B cell (primary cell): ENCODE data around the gene PSORS1C1. TPM values are rescaled to one million over a fixed set of nuclear protein-coding genes. Genes with fewer than 3 reads are reported as not detected.

Experiments
- ATAC-seq: fragments of 200-7000 bp; cut with Tn5 transposase; one replicate; pipeline ENCODE4 v1.10.0; 2021; ENCODE audit warnings: low read depth, mild to moderate bottlenecking, moderate number of reproducible peaks, moderate library complexity
- CTCF ChIA-PET: fragments of 350-600 bp; sonication (Branson Sonifier 250); formaldehyde crosslinking; loops from one replicate; lab custom pipeline; 2021; ENCODE audit warnings: antibody characterized with exemption, inconsistent platforms; lab: Charles Lee
- POLR2A ChIA-PET: fragments of 350-600 bp; sonication (Branson Sonifier 250); formaldehyde crosslinking; loops from one replicate; lab custom pipeline; 2021; ENCODE audit warnings: antibody characterized with exemption; lab: Charles Lee
- DNase-seq: peaks from one replicate; pipeline ENCODE4 v3.0.0; 2013
- H2AFZ ChIP-seq: 2 replicates; pipeline ENCODE4 v1.6.1; 2012; ENCODE audit warnings: mild to moderate bottlenecking, low read depth, low read length; ENCODE audit not compliant: insufficient read depth, poor library complexity, severe bottlenecking
- H3K27ac ChIP-seq, 2 donors: 1 replicate in 1 of 2; 2 replicates in 1 of 2; pipeline ENCODE4 v1.5.1; 2012 to 2013; ENCODE audit warnings: low read length in 2 of 2, mild to moderate bottlenecking in 2 of 2, moderate library complexity in 1 of 2
- H3K27me3 ChIP-seq, 4 experiments: fragments of 200-600 bp in 1 of 4; sonication (generic) in 1 of 4; replicated peaks in 1 of 4; 1 replicate in 2 of 4; 2 replicates in 2 of 4; pipeline versions ENCODE4 v1.6.1 to v1.7.0; 2013 to 2016; ENCODE audit warnings: low read length in 3 of 4, mild to moderate bottlenecking in 2 of 4, mixed read lengths in 1 of 4, moderate library complexity in 1 of 4; ENCODE audit not compliant: insufficient read depth in 4 of 4, control insufficient read depth in 3 of 4; ENCODE audit errors: control extremely low read depth in 1 of 4
- H3K36me3 ChIP-seq, 2 experiments: replicated peaks in 1 of 2; 1 replicate in 1 of 2; 2 replicates in 1 of 2; pipeline versions ENCODE4 v1.6.1 to v1.7.1; 2013; ENCODE audit warnings: low read length in 1 of 2; ENCODE audit not compliant: insufficient read depth in 2 of 2, control insufficient read depth in 1 of 2; ENCODE audit errors: control extremely low read depth in 1 of 2, extremely low read depth in 1 of 2
- H3K4me1 ChIP-seq, 2 donors: fragments of 200-600 bp in 1 of 2; sonication (generic) in 1 of 2; 1 replicate in 1 of 2; 2 replicates in 1 of 2; pipeline versions ENCODE4 v1.5.1 to v1.6.1; 2013 to 2017; ENCODE audit warnings: low read length in 2 of 2; ENCODE audit not compliant: control insufficient read depth in 2 of 2, insufficient read depth in 2 of 2
- H3K4me2 ChIP-seq: replicated peaks from 2 replicates; pipeline ENCODE3; 2012; ENCODE audit warnings: mild to moderate bottlenecking, low read depth, low read length; ENCODE audit not compliant: poor library complexity, severe bottlenecking
- H3K4me3 ChIP-seq, 5 experiments: fragments of 200-600 bp in 1 of 5; sonication (generic) in 1 of 5; 1 replicate in 3 of 5; 2 replicates in 2 of 5; pipeline versions ENCODE4 v1.5.1 to v1.7.0; 2011 to 2016; ENCODE audit warnings: low read length in 4 of 5, mild to moderate bottlenecking in 4 of 5, low read depth in 2 of 5, control low read depth in 1 of 5, moderate library complexity in 1 of 5; ENCODE audit not compliant: insufficient read depth in 1 of 5; ENCODE audit errors: control extremely low read depth in 1 of 5, extremely low read depth in 1 of 5
- H3K79me2 ChIP-seq: fragments of 200-600 bp; sonication (generic); one replicate; pipeline ENCODE4 v1.6.0; 2016; ENCODE audit warnings: low read length; ENCODE audit not compliant: control insufficient read depth, insufficient read depth
- H3K9ac ChIP-seq: fragments of 200-600 bp; sonication (generic); 2 replicates; pipeline ENCODE4 v1.6.1; 2017; ENCODE audit warnings: mild to moderate bottlenecking, low read length, moderate library complexity
- H3K9me3 ChIP-seq, 3 donors: one replicate each; pipeline versions ENCODE4 v1.6.1 to v1.7.1; 2013; ENCODE audit warnings: low read length in 2 of 3; ENCODE audit not compliant: control insufficient read depth in 2 of 3, insufficient read depth in 1 of 3; ENCODE audit errors: control extremely low read depth in 1 of 3
- H4K20me1 ChIP-seq: 2 replicates; pipeline ENCODE4 v1.6.0; 2012; ENCODE audit warnings: mild to moderate bottlenecking, low read length; ENCODE audit not compliant: insufficient read depth, control insufficient read depth, poor library complexity, severe bottlenecking
- H3K27ac Mint-ChIP-seq: one replicate; pipeline ENCODE4 v1.8.0; 2021; ENCODE audit warnings: mixed read lengths
- H3K27me3 Mint-ChIP-seq: one replicate; pipeline ENCODE4 v1.8.0; 2021; ENCODE audit warnings: mixed read lengths
- H3K4me1 Mint-ChIP-seq: one replicate; pipeline ENCODE4 v1.8.0; 2021; ENCODE audit warnings: mixed read lengths
- H3K4me3 Mint-ChIP-seq: one replicate; pipeline ENCODE4 v1.8.0; 2021; ENCODE audit warnings: mixed read lengths
- H3K9me3 Mint-ChIP-seq: one replicate; pipeline ENCODE4 v1.8.0; 2022; ENCODE audit warnings: mixed read lengths; ENCODE audit not compliant: insufficient read depth
- CTCF ChIP-seq: fragments of 200-600 bp; IDR thresholded peaks from one replicate; pipeline ENCODE4 v1.8.0; 2022; ENCODE audit warnings: antibody characterized with exemption, mild to moderate bottlenecking
- EZH2 ChIP-seq: IDR thresholded peaks from 2 replicates; pipeline ENCODE4 v1.6.1; 2012; ENCODE audit warnings: borderline replicate concordance, low read depth, mild to moderate bottlenecking, moderate library complexity, low read length; ENCODE audit not compliant: insufficient read depth, poor library complexity, severe bottlenecking
- WGBS: methylation state at CpG from one replicate; pipeline ENCODE4 v1.1.5; 2013; ENCODE audit warnings: missing lambda C conversion rate; ENCODE audit not compliant: insufficient coverage; 5-methylcytosine and 5-hydroxymethylcytosine counted together
- intact Hi-C: fragments of 100-400 bp; cut with micrococcal nuclease; formaldehyde crosslinking; loops from one replicate; pipeline ENCODE4 v1.10.0; 2022
- polyA plus RNA-seq: library from polyadenylated mRNA; depleted of rRNA; stranded (reverse); fragments of >200 nt; gene quantifications from 2 replicates; pipeline ENCODE4 v1.2.3, GENCODE V29; 2012
- total RNA-seq, 2 donors: library from RNA; stranded (reverse); fragments of 120-200 nt in 1 of 2; gene quantifications; 1 replicate in 1 of 2; 2 replicates in 1 of 2; pipeline versions ENCODE4 v1.2.3 to v1.2.4, GENCODE V29; 2013 to 2022

PSORS1C1 gene
- total and polyA plus RNA-seq, 2 donors (not counting 1 experiment from before 2014, with no cell fraction given): not detected

- H3K27ac ChIP-seq: no peak overlapping the region
- intact Hi-C loops: no loop called here
- no peaks in the 10 kb centered on the region for H4K20me1 ChIP-seq
- no peaks in the 10 kb centered on the region for H3K4me1 ChIP-seq
- no peaks in the 10 kb centered on the region for H3K9me3 ChIP-seq
- no peaks in the 10 kb centered on the region for H3K36me3 ChIP-seq
- H3K9ac ChIP-seq: no peak overlapping the region
- no peak overlapping the region for H3K4me2 ChIP-seq
- H3K9me3 Mint-ChIP-seq: no peaks in the 10 kb centered on the region
- DNase-seq (no peak), ATAC-seq (no peak)
- H3K4me1 Mint-ChIP-seq: no peaks in the 10 kb centered on the region
- no peaks in the 10 kb centered on the region for H3K27me3 ChIP-seq
- H2AFZ ChIP-seq: no peak overlapping the region
- ChIA-PET POLR2A (no interaction called here), CTCF (no interaction called here)
- TF ChIP-seq CTCF: no peak
- TF ChIP-seq EZH2: no peak
- no peak overlapping the region for H3K4me3 Mint-ChIP-seq
- no peak overlapping the region for H3K4me3 ChIP-seq
- H3K27ac Mint-ChIP-seq: no peak overlapping the region
- WGBS: 82% methylated on average over 10 of the region's 16 CpGs
- H3K27me3 Mint-ChIP-seq: no peaks in the 10 kb centered on the region
- no peaks in the 10 kb centered on the region for H3K79me2 ChIP-seq
Measured at GRCh38 chr6:31171931-31172905, 57.6 kb downstream of the PSORS1C1 start.

- Histone ChIP-seq H3K9ac (no peak overlapping the region), H2AFZ (no peak overlapping the region), H3K4me3 (no peak overlapping the region), H3K4me1 (no peaks in the 10 kb centered on the region), H3K79me2 (no peaks in the 10 kb centered on the region), H3K4me2 (no peak overlapping the region), H3K27me3 (no peaks in the 10 kb centered on the region), H3K36me3 (no peaks in the 10 kb centered on the region), H4K20me1 (no peaks in the 10 kb centered on the region), H3K27ac (no peak overlapping the region), H3K9me3 (no peaks in the 10 kb centered on the region)
- TF ChIP-seq CTCF: no peak
- TF ChIP-seq EZH2: no peak
- H3K27me3 Mint-ChIP-seq: no peaks in the 10 kb centered on the region
- H3K4me1 Mint-ChIP-seq: no peaks in the 10 kb centered on the region
- H3K4me3 Mint-ChIP-seq: no peak overlapping the region
- H3K9me3 Mint-ChIP-seq: no peaks in the 10 kb centered on the region
- H3K27ac Mint-ChIP-seq: no peak overlapping the region
- WGBS: 86% methylated on average over 1 of the region's 5 CpGs
- intact Hi-C loops: no loop called here
- DNase-seq (no peak), ATAC-seq (no peak)
- ChIA-PET POLR2A (no interaction called here), CTCF (no interaction called here)
Measured at GRCh38 chr6:31172973-31173384, 58.4 kb downstream of the PSORS1C1 start.
